ENCODE measurements around the gene KAT7.

The KAT7 gene

GRCh38 chr17:49762151-49762941 is 26.1 kb upstream of the KAT7 start:
- peak overlapping the region; percentile 68 for H3K4me3 ChIP-seq (ENCODE audit: low read depth, low read length)
- TF ChIP-seq CTCF (IDR thresholded peaks at IDR 0.05; ENCODE audit: borderline replicate concordance, insufficient read depth, low read depth, low read length): no peak

- peak within 1 kb of the TSS; percentile 68 for H3K4me3 ChIP-seq (ENCODE audit: low read depth, low read length)
- no peak for TF ChIP-seq CTCF (IDR thresholded peaks at IDR 0.05; ENCODE audit: borderline replicate concordance, insufficient read depth, low read depth, low read length)
Measured at GRCh38 chr17:49763735-49764558, 24.5 kb upstream of the KAT7 start, which contains the start of gene FAM117A. FAM117A (minus strand) TSS chr17:49764131; CDS start chr17:49764087, 44 bp downstream.

- TF ChIP-seq CTCF (IDR thresholded peaks at IDR 0.05; ENCODE audit: borderline replicate concordance, insufficient read depth, low read depth, low read length): no peak
- H3K4me3 ChIP-seq (ENCODE audit: low read depth, low read length): peak overlapping the region; percentile 24
Measured at GRCh38 chr17:49764559-49765180, 23.8 kb upstream of the KAT7 start.

GRCh38 chr17:49766918-49767530 is 21.5 kb upstream of the KAT7 start:
- no peak for TF ChIP-seq CTCF (IDR thresholded peaks at IDR 0.05; ENCODE audit: borderline replicate concordance, insufficient read depth, low read depth, low read length)
- H3K4me3 ChIP-seq (ENCODE audit: low read depth, low read length): no peak overlapping the region

- no peak overlapping the region for H3K4me3 ChIP-seq (ENCODE audit: low read depth, low read length)
Measured at GRCh38 chr17:49775546-49776260, 12.8 kb upstream of the KAT7 start.

More at GRCh38 chr17:49775546-49776260, 12.8 kb upstream of the KAT7 start:
- TF ChIP-seq CTCF (IDR thresholded peaks at IDR 0.05; ENCODE audit: borderline replicate concordance, insufficient read depth, low read depth, low read length): no peak
